GM12878 (cell line): Measurements from ENCODE around the gene KYAT1. TPM values are rescaled to one million over a fixed set of nuclear protein-coding genes. Genes with fewer than 3 reads are reported as not detected.

ENCODE experiments used
- ATAC-seq: fragments of 200-7000 bp; cut with Tn5 transposase; 3 replicates; pipeline ENCODE4 v1.9.1; 2020; ENCODE audit warnings: mild to moderate bottlenecking, moderate library complexity
- BruUV-seq: library from RNA; stranded (reverse); fragments of 400-500 nt; replicated peaks from 2 replicates; lab custom pipeline; 2021; lab: Mats Ljungman, UMichigan
- CTCF ChIA-PET: fragments of 300-600 bp; sonication (Branson Sonifier 250); formaldehyde crosslinking; extraction: SDS; loops from one replicate; lab custom pipeline; 2021; ENCODE audit warnings: inconsistent platforms; lab: Yijun Ruan, JAX
- POLR2A ChIA-PET: fragments of 350-600 bp; formaldehyde crosslinking; extraction: SDS; loops from one replicate; lab custom pipeline; 2021; ENCODE audit warnings: inconsistent platforms; lab: Charles Lee
- RAD21 ChIA-PET: fragments of 300-600 bp; sonication (Branson Sonifier 250); formaldehyde crosslinking; loops from one replicate; lab custom pipeline; 2023; ENCODE audit warnings: antibody characterized with exemption; ENCODE audit not compliant: unreplicated experiment; lab: Charles Lee
- SMC1A ChIA-PET: fragments of 300-600 bp; sonication (Branson Sonifier 250); formaldehyde crosslinking; loops from one replicate; lab custom pipeline; 2023; ENCODE audit not compliant: unreplicated experiment, uncharacterized antibody; lab: Charles Lee
- DNase-seq: peaks from one replicate; pipeline ENCODE4 v3.0.0-alpha.2; 2011; ENCODE audit warnings: low read depth, low spot score
- FAIRE-seq: peaks from 3 replicates; lab custom pipeline; 2011; peaks lifted over from hg19 to GRCh38; lab: Jason Lieb, UNC
- H2AFZ ChIP-seq: 2 replicates; pipeline ENCODE4 v1.6.0; 2011; ENCODE audit warnings: low read depth, low read length, control low read depth; ENCODE audit not compliant: control insufficient read depth
- H3K27ac ChIP-seq: 2 replicates; pipeline ENCODE4 v1.5.1; 2011; ENCODE audit warnings: control low read depth; ENCODE audit not compliant: control insufficient read depth, insufficient read depth
- H3K27me3 ChIP-seq, 2 experiments: replicated peaks in 1 of 2; 2 replicates each; pipeline versions ENCODE4 v1.6.0 to v1.6.1; 2011; ENCODE audit warnings: low read length in 1 of 2; ENCODE audit not compliant: control insufficient read depth in 2 of 2, insufficient read depth in 2 of 2
- H3K36me3 ChIP-seq, 2 experiments: 2 replicates each; pipeline ENCODE4 v1.5.1; 2011; ENCODE audit warnings: low read length in 1 of 2; ENCODE audit not compliant: control insufficient read depth in 2 of 2, insufficient read depth in 2 of 2
- H3K4me1 ChIP-seq: 2 replicates; pipeline ENCODE4 v1.6.1; 2011; ENCODE audit warnings: mild to moderate bottlenecking, low read length, moderate library complexity, mixed read lengths; ENCODE audit not compliant: control insufficient read depth, insufficient read depth
- H3K4me2 ChIP-seq: 2 replicates; pipeline ENCODE4 v1.6.0; 2011; ENCODE audit warnings: control low read depth; ENCODE audit not compliant: control insufficient read depth, insufficient read depth
- H3K4me3 ChIP-seq: fragments of 200-600 bp; sonication (generic); 2 replicates; pipeline ENCODE4 v1.5.1; 2016
- H3K79me2 ChIP-seq: 2 replicates; pipeline ENCODE4 v1.6.0; 2011; ENCODE audit warnings: low read length; ENCODE audit not compliant: control insufficient read depth, insufficient read depth
- H3K9ac ChIP-seq: 2 replicates; pipeline ENCODE4 v1.8.0; 2011; ENCODE audit warnings: low read length, control low read depth, mixed read lengths; ENCODE audit not compliant: control insufficient read depth, insufficient read depth
- H3K9me3 ChIP-seq: replicated peaks from 3 replicates; pipeline ENCODE4 v1.5.1; 2011; ENCODE audit warnings: mild to moderate bottlenecking, low read length; ENCODE audit not compliant: control insufficient read depth, insufficient read depth
- H4K20me1 ChIP-seq: 2 replicates; pipeline ENCODE4 v1.6.0; 2011; ENCODE audit not compliant: control insufficient read depth, insufficient read depth
- ATF3 ChIP-seq: IDR thresholded peaks from 2 replicates; pipeline ENCODE4 v1.6.1; 2011; ENCODE audit warnings: low read depth, mild to moderate bottlenecking, low read length, moderate library complexity, borderline replicate concordance; ENCODE audit errors: extremely low read depth
- BCL3 ChIP-seq: IDR thresholded peaks from 2 replicates; pipeline ENCODE4 v1.6.1; 2011; ENCODE audit warnings: borderline replicate concordance, low read depth, mild to moderate bottlenecking, moderate library complexity, low read length; ENCODE audit not compliant: insufficient read depth, poor library complexity, severe bottlenecking
- BHLHE40 ChIP-seq, 2 experiments: fragments of 450-650 bp in 1 of 2; IDR thresholded peaks; 2 replicates each; pipeline ENCODE4 v1.6.1; 2011 to 2017; ENCODE audit warnings: low read depth in 2 of 2, borderline replicate concordance in 1 of 2, improper control_type of control experiment in 1 of 2, low read length in 1 of 2, mild to moderate bottlenecking in 1 of 2
- CEBPZ ChIP-seq: fragments of 150-350 bp; IDR thresholded peaks from 2 replicates; pipeline ENCODE4 v1.6.1; 2016; ENCODE audit warnings: low read depth, low read length
- GATAD2B ChIP-seq: fragments of 450-650 bp; conservative IDR thresholded peaks from 2 replicates; pipeline ENCODE4 v1.6.1; 2017; ENCODE audit warnings: low read depth, mild to moderate bottlenecking, moderate library complexity
- IRF3 ChIP-seq: fragments of 450-650 bp; IDR thresholded peaks from 2 replicates; pipeline ENCODE4 v1.6.1; 2014; ENCODE audit warnings: mild to moderate bottlenecking
- JUND ChIP-seq: IDR thresholded peaks from 2 replicates; pipeline ENCODE4 v1.6.1; 2012; ENCODE audit warnings: low read depth, mild to moderate bottlenecking, low read length, improper control_type of control experiment, moderate library complexity
- MLLT1 ChIP-seq: fragments of 450-650 bp; IDR thresholded peaks from 2 replicates; pipeline ENCODE4 v1.6.1; 2016; ENCODE audit warnings: mild to moderate bottlenecking
- PBX3 ChIP-seq: IDR thresholded peaks from 2 replicates; pipeline ENCODE4 v1.6.1; 2011; ENCODE audit warnings: mild to moderate bottlenecking, low read depth, low read length, moderate library complexity; ENCODE audit not compliant: insufficient replicate concordance
- POLR2AphosphoS2 ChIP-seq: IDR thresholded peaks from 2 replicates; pipeline ENCODE4 v1.6.1; 2011; ENCODE audit warnings: low read depth, mild to moderate bottlenecking, low read length, improper control_type of control experiment, moderate library complexity
- SUPT20H ChIP-seq: IDR thresholded peaks from 2 replicates; pipeline ENCODE4 v1.6.1; 2011; ENCODE audit warnings: low read depth, mild to moderate bottlenecking, low read length, moderate library complexity, borderline replicate concordance; ENCODE audit not compliant: control insufficient read depth
- SUZ12 ChIP-seq: fragments of 200-600 bp; sonication (generic); IDR thresholded peaks from one replicate; pipeline ENCODE4 v1.6.1; 2018; ENCODE audit warnings: antibody characterized with exemption, mild to moderate bottlenecking; ENCODE audit not compliant: unreplicated experiment
- WGBS: methylation state at CpG from one replicate; pipeline ENCODE4 v1.1.6; 2016; ENCODE audit warnings: low lambda C conversion rate; ENCODE audit not compliant: insufficient replicate concordance, insufficient coverage; ENCODE audit errors: missing lambda C conversion rate; 5-methylcytosine and 5-hydroxymethylcytosine counted together
- in situ Hi-C: fragments of 300-500 bp; cut with MboI; formaldehyde crosslinking; loops from 9 replicates; pipeline ENCODE4 v1.14.3; 2018; ENCODE audit warnings: mixed read lengths
- intact Hi-C: fragments of 100-400 bp; cut with micrococcal nuclease; formaldehyde crosslinking; loops from one replicate; pipeline ENCODE4 v1.14.2; 2022; ENCODE audit not compliant: unreplicated experiment
- polyA plus RNA-seq, 11 experiments: library from polyadenylated mRNA; depleted of rRNA in 4 of 11; unstranded in 6 of 11; stranded (reverse) in 5 of 11; fragments of >200 nt; fragmentation: Nextera tagmentation in 4 of 11; fragmentation: Illumina TruSeq in 1 of 11; extraction: Ambion mirVana in 4 of 11; extraction: Trizol in 1 of 11; gene quantifications; 1 replicate in 1 of 11; 2 replicates in 10 of 11; pipeline versions ENCODE4 v1.2.1 to v1.2.3, GENCODE V29; 2011 to 2016; ENCODE audit warnings: inconsistent platforms in 2 of 11, missing spikeins in 2 of 11, low read depth in 1 of 11
- total RNA-seq, 4 experiments: library from RNA; depleted of rRNA in 3 of 4; stranded (reverse); fragments of >200 nt in 3 of 4; fragmentation: Illumina TruSeq in 1 of 4; extraction: Trizol in 1 of 4; gene quantifications; 2 replicates each; pipeline versions ENCODE4 v1.2.1 to v1.2.3, GENCODE V29; 2013 to 2021

KYAT1 gene
- total and polyA plus RNA-seq, 10 of the 15 experiments (the other 5 are each of a cell fraction or from before 2014, with no cell fraction given) = 5.8 to 15.7 (median 11.4) TPM

GRCh38 chr9:128846680-128847030 is 35.1 kb downstream of the KYAT1 start:
- ATAC-seq = no peak

More at GRCh38 chr9:128846680-128847030, 35.1 kb downstream of the KYAT1 start:
- ChIA-PET POLR2A (interaction anchor here (0.5 to 0.6 kb wide), 2 partner anchors 172 to 228 kb away, joined by 3 read pairs; no protein-coding TSS in a partner anchor), RAD21 (no interaction called here), CTCF (interaction anchor here (1.5 kb wide), 1 partner anchor 160 kb away, joined by 4 read pairs; no protein-coding TSS in a partner anchor), SMC1A (interaction anchor here (1.2 kb wide), 1 partner anchor 79 kb away, joined by 3 read pairs; no protein-coding TSS in a partner anchor)
- H4K20me1 ChIP-seq = no peaks in the 10 kb centered on the region
- H3K9me3 ChIP-seq = no peaks in the 10 kb centered on the region; the same call in 1 of the 3 replicates
- no peak for FAIRE-seq
- H3K4me1 ChIP-seq = no peaks in the 10 kb centered on the region
- no peak for DNase-seq
- in situ Hi-C loops = no loop called here
- no peak overlapping the region for H2AFZ ChIP-seq
- intact Hi-C loops = no loop called here
- TF ChIP-seq JUND (no peak), ATF3 (no peak), IRF3 (no peak), BHLHE40 (IDR thresholded peaks at IDR 0.05; ENCODE audit: borderline replicate concordance in 1 of 2, low read depth in 2 of 2, low read length in 1 of 2) (no peak), CEBPZ (no peak), MLLT1 (no peak), GATAD2B (no peak), SUPT20H (no peak), SUZ12 (no peak), POLR2AphosphoS2 (no peak), BCL3 (no peak), PBX3 (no peak)
- H3K4me3 ChIP-seq = no peak overlapping the region
- no peak overlapping the region for H3K27ac ChIP-seq
- no peaks in the 10 kb centered on the region for H3K79me2 ChIP-seq
- no peak overlapping the region for H3K4me2 ChIP-seq
- no peaks in the 10 kb centered on the region for H3K27me3 ChIP-seq
- H3K9ac ChIP-seq = no peak overlapping the region
- no peaks in the 10 kb centered on the region for H3K36me3 ChIP-seq
- no TSS peak for BruUV-seq
- 70% methylated on average over 3 of the region's 3 CpGs for WGBS
